DND-41 (cell line): Measurements from ENCODE around the gene SRL.

ENCODE experiments used
- EZH2 ChIP-seq: IDR thresholded peaks from 3 replicates; pipeline ENCODE4 v1.6.1; 2012; ENCODE audit warnings: borderline replicate concordance, low read depth, mild to moderate bottlenecking, moderate library complexity, low read length, inconsistent platforms; ENCODE audit not compliant: severe bottlenecking
- TF ChIP-seq, protein P1 (sequence below): IDR thresholded peaks from 2 replicates; pipeline ENCODE4 v1.5.1; 2012; ENCODE audit warnings: borderline replicate concordance, low read length, moderate library complexity, mild to moderate bottlenecking; ENCODE audit not compliant: poor library complexity, severe bottlenecking; ENCODE audit errors: extremely low read depth

DNA sequence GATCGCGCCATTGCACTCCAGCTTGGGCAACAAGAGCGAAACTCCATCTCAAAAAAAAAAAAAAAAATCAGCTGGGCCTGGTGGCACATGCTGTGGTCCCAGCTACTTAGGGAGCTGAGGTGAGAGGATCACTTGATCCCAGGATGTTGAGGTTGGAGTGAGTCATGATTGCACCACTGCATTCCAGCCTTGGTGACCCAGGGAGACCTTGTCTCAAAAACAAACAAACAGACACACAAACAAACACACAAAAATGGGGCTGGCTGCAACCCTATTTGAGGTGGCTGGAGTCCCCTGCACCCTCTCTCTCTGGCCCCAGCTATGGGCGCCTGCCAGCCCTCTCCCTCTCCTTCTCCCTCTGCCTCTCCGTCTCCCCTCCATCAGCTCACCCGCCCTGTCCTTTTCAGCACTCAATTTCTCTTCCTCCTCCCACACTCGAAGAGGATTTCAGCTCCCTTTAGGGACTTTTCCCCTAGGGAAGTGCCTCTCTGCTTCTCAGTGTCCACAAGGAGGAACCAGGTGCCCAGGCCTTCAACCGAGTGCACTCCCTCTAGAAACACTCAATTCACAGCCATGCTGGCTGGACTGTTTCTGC lies 48.5 kb upstream of the SRL start:
- TF ChIP-seq, protein P1, sequence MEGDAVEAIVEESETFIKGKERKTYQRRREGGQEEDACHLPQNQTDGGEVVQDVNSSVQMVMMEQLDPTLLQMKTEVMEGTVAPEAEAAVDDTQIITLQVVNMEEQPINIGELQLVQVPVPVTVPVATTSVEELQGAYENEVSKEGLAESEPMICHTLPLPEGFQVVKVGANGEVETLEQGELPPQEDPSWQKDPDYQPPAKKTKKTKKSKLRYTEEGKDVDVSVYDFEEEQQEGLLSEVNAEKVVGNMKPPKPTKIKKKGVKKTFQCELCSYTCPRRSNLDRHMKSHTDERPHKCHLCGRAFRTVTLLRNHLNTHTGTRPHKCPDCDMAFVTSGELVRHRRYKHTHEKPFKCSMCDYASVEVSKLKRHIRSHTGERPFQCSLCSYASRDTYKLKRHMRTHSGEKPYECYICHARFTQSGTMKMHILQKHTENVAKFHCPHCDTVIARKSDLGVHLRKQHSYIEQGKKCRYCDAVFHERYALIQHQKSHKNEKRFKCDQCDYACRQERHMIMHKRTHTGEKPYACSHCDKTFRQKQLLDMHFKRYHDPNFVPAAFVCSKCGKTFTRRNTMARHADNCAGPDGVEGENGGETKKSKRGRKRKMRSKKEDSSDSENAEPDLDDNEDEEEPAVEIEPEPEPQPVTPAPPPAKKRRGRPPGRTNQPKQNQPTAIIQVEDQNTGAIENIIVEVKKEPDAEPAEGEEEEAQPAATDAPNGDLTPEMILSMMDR, result no peak
- TF ChIP-seq EZH2, result no peak
